WTC11 (cell line): ENCODE results near the gene AK5. TPM values are rescaled to one million over a fixed set of nuclear protein-coding genes. Genes with fewer than 3 reads are reported as not detected.
"Not testable (repeated sequence)": the region's sequence is repeated elsewhere in the genome, so short reads cannot be mapped to it uniquely, and the experiment has no call there.

Experiments
- ATAC-seq: fragments of 200-7000 bp; cut with Tn5 transposase; 2 replicates; pipeline ENCODE4 v1.10.0; 2021; ENCODE audit warnings: mild to moderate bottlenecking, moderate library complexity
- CTCF ChIA-PET: fragments of 300-600 bp; sonication (Branson Sonifier 250); formaldehyde crosslinking; loops from one replicate; lab custom pipeline; 2021; ENCODE audit warnings: antibody characterized with exemption; lab: Charles Lee
- POLR2A ChIA-PET: fragments of 350-600 bp; sonication (Branson Sonifier 250); formaldehyde crosslinking; loops from one replicate; lab custom pipeline; 2021; ENCODE audit warnings: antibody characterized with exemption; lab: Charles Lee
- DNase-seq: peaks from one replicate; pipeline ENCODE4 v3.0.0; 2021; ENCODE audit warnings: low spot score
- H3K27ac Mint-ChIP-seq: 2 replicates; pipeline ENCODE4 v1.8.0; 2021; ENCODE audit warnings: mixed read lengths
- H3K27me3 Mint-ChIP-seq: 2 replicates; pipeline ENCODE4 v1.8.0; 2021; ENCODE audit warnings: low read depth, mild to moderate bottlenecking, moderate library complexity, mixed read lengths
- H3K36me3 Mint-ChIP-seq: 2 replicates; pipeline ENCODE4 v1.8.0; 2021; ENCODE audit warnings: mixed read lengths
- H3K4me1 Mint-ChIP-seq: 2 replicates; pipeline ENCODE4 v1.8.0; 2022; ENCODE audit warnings: mixed read lengths
- H3K4me3 Mint-ChIP-seq: 2 replicates; pipeline ENCODE4 v1.8.0; 2021; ENCODE audit warnings: mild to moderate bottlenecking, moderate library complexity, mixed read lengths
- H3K9me3 Mint-ChIP-seq: 2 replicates; pipeline ENCODE4 v1.8.0; 2021; ENCODE audit warnings: mixed read lengths
- EMX1 ChIP-seq: fragments of 250-450 bp; sonication (Bioruptor Pico); IDR thresholded peaks from 2 replicates; pipeline ENCODE4 v1.8.0; 2021; ENCODE audit warnings: mild to moderate bottlenecking
- ESRRA ChIP-seq: sonication (generic); formaldehyde crosslinking; IDR thresholded peaks from 2 replicates; pipeline ENCODE4 v1.8.1; 2022; ENCODE audit warnings: mild to moderate bottlenecking, missing genetic modification reagents, borderline replicate concordance
- FOXJ3 ChIP-seq: sonication (generic); formaldehyde crosslinking; IDR thresholded peaks from 2 replicates; pipeline ENCODE4 v1.9.0; 2021; ENCODE audit warnings: missing genetic modification reagents, mild to moderate bottlenecking, borderline replicate concordance
- FOXK1 ChIP-seq: sonication (generic); formaldehyde crosslinking; IDR thresholded peaks from 2 replicates; pipeline ENCODE4 v1.8.0; 2022; ENCODE audit warnings: mild to moderate bottlenecking, moderate library complexity, missing genetic modification reagents
- GABPB1 ChIP-seq: sonication (generic); formaldehyde crosslinking; IDR thresholded peaks from 2 replicates; pipeline ENCODE4 v1.8.1; 2023; ENCODE audit warnings: mild to moderate bottlenecking, missing genetic modification reagents
- IRF1 ChIP-seq: sonication (generic); formaldehyde crosslinking; IDR thresholded peaks from 2 replicates; pipeline ENCODE4 v1.8.0; 2023; ENCODE audit warnings: missing genetic modification reagents
- IRF2 ChIP-seq: sonication (generic); formaldehyde crosslinking; IDR thresholded peaks from 2 replicates; pipeline ENCODE4 v1.8.0; 2022; ENCODE audit warnings: low read depth, missing genetic modification reagents, borderline replicate concordance
- MAX ChIP-seq: sonication (generic); formaldehyde crosslinking; IDR thresholded peaks from 2 replicates; pipeline ENCODE4 v1.8.0; 2022; ENCODE audit warnings: mild to moderate bottlenecking, missing genetic modification reagents
- MYBL2 ChIP-seq: sonication (generic); formaldehyde crosslinking; IDR thresholded peaks from 2 replicates; pipeline ENCODE4 v1.8.1; 2023; ENCODE audit warnings: mild to moderate bottlenecking, moderate library complexity, missing genetic modification reagents
- NFATC4 ChIP-seq: fragments of 250-450 bp; sonication (Bioruptor Pico); IDR thresholded peaks from 2 replicates; pipeline ENCODE4 v1.9.0; 2021; ENCODE audit warnings: mild to moderate bottlenecking
- NFYB ChIP-seq: sonication (generic); formaldehyde crosslinking; conservative IDR thresholded peaks from 2 replicates; pipeline ENCODE4 v1.8.0; 2022; ENCODE audit warnings: low read depth, missing genetic modification reagents
- OVOL2 ChIP-seq: fragments of 250-450 bp; sonication (Bioruptor Pico); IDR thresholded peaks from 2 replicates; pipeline ENCODE4 v1.9.0; 2021; ENCODE audit warnings: mild to moderate bottlenecking, borderline replicate concordance
- RELA ChIP-seq: sonication (generic); formaldehyde crosslinking; IDR thresholded peaks from 2 replicates; pipeline ENCODE4 v1.8.1; 2022; ENCODE audit warnings: missing genetic modification reagents, mild to moderate bottlenecking, borderline replicate concordance
- ZBTB21 ChIP-seq: sonication (generic); formaldehyde crosslinking; IDR thresholded peaks from 2 replicates; pipeline ENCODE4 v1.8.1; 2023; ENCODE audit warnings: mild to moderate bottlenecking, missing genetic modification reagents, borderline replicate concordance
- ZNF121 ChIP-seq: sonication (generic); formaldehyde crosslinking; IDR thresholded peaks from 2 replicates; pipeline ENCODE4 v1.8.0; 2023; ENCODE audit warnings: missing genetic modification reagents
- ZNF263 ChIP-seq: sonication (generic); formaldehyde crosslinking; IDR thresholded peaks from 2 replicates; pipeline ENCODE4 v1.8.1; 2022; ENCODE audit warnings: low read depth, mild to moderate bottlenecking, moderate library complexity, missing genetic modification reagents
- ZNF423 ChIP-seq: fragments of 250-450 bp; sonication (Bioruptor Pico); IDR thresholded peaks from 2 replicates; pipeline ENCODE4 v2.1.2; 2022; ENCODE audit warnings: mild to moderate bottlenecking, moderate library complexity
- total RNA-seq: library from RNA; stranded (reverse); gene quantifications from 3 replicates; pipeline ENCODE4 v1.2.3, GENCODE V29; 2021
- TF ChIP-seq, protein P1 (sequence below): sonication (generic); formaldehyde crosslinking; IDR thresholded peaks from 2 replicates; pipeline ENCODE4 v1.8.1; 2023; ENCODE audit warnings: mild to moderate bottlenecking, missing genetic modification reagents, borderline replicate concordance
- TF ChIP-seq, protein P2 (sequence below): fragments of 250-450 bp; sonication (Bioruptor Pico); IDR thresholded peaks from 2 replicates; pipeline ENCODE4 v2.1.2; 2022; ENCODE audit warnings: mild to moderate bottlenecking, moderate library complexity

AK5 gene
- total RNA-seq, 1 experiment from 2014 or later: 3.0 TPM

DNA sequence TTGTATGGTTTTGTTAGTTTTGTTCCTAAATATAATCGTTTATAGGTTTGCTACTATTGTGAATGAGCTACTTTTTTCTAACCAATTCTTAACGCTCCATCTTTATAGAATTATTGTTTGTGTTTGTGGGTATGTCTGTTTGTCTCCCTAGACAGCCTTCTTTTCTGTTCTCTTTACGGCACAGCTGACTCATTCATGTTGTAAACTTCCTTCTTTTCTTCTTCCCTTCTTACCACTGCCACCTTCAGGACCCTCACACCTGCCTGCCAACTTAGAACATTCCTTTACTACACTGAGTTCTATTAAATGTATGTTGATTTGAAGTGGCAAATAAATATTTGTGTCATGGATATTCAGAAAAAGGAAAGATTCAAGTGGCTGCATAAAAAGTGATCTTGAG lies 29.1 kb downstream of the AK5 start:
- no peaks in the 10 kb centered on the region for H3K27me3 Mint-ChIP-seq
- no peaks in the 10 kb centered on the region for H3K36me3 Mint-ChIP-seq
- H3K4me3 Mint-ChIP-seq: no peak overlapping the region
- no peak for DNase-seq
- H3K9me3 Mint-ChIP-seq: no peaks in the 10 kb centered on the region
- ATAC-seq: no peak
- ChIA-PET POLR2A (no interaction called here), CTCF (no interaction called here)
- H3K4me1 Mint-ChIP-seq: no peaks in the 10 kb centered on the region; the same call in 1 of the 2 replicates
- no peak overlapping the region for H3K27ac Mint-ChIP-seq
- TF ChIP-seq NFYB (CRISPR knock-in tag): no peak
- TF ChIP-seq MAX (CRISPR knock-in tag): no peak
- no peak for TF ChIP-seq ZNF121 (CRISPR knock-in tag)
- no peak for TF ChIP-seq IRF1 (CRISPR knock-in tag)
- no peak for TF ChIP-seq IRF2 (CRISPR knock-in tag)
- no peak for TF ChIP-seq FOXJ3 (CRISPR knock-in tag)
- TF ChIP-seq GABPB1 (CRISPR knock-in tag): no peak
- TF ChIP-seq FOXK1 (CRISPR knock-in tag): no peak
- TF ChIP-seq EMX1 (CRISPR knock-in tag): no peak
- TF ChIP-seq, protein P1, sequence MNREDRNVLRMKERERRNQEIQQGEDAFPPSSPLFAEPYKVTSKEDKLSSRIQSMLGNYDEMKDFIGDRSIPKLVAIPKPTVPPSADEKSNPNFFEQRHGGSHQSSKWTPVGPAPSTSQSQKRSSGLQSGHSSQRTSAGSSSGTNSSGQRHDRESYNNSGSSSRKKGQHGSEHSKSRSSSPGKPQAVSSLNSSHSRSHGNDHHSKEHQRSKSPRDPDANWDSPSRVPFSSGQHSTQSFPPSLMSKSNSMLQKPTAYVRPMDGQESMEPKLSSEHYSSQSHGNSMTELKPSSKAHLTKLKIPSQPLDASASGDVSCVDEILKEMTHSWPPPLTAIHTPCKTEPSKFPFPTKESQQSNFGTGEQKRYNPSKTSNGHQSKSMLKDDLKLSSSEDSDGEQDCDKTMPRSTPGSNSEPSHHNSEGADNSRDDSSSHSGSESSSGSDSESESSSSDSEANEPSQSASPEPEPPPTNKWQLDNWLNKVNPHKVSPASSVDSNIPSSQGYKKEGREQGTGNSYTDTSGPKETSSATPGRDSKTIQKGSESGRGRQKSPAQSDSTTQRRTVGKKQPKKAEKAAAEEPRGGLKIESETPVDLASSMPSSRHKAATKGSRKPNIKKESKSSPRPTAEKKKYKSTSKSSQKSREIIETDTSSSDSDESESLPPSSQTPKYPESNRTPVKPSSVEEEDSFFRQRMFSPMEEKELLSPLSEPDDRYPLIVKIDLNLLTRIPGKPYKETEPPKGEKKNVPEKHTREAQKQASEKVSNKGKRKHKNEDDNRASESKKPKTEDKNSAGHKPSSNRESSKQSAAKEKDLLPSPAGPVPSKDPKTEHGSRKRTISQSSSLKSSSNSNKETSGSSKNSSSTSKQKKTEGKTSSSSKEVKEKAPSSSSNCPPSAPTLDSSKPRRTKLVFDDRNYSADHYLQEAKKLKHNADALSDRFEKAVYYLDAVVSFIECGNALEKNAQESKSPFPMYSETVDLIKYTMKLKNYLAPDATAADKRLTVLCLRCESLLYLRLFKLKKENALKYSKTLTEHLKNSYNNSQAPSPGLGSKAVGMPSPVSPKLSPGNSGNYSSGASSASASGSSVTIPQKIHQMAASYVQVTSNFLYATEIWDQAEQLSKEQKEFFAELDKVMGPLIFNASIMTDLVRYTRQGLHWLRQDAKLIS (CRISPR knock-in tag): no peak

GRCh38 chr1:77312364-77312763 lies 30.5 kb downstream of the AK5 start:
- H3K27me3 Mint-ChIP-seq: not testable (repeated sequence)

DNA sequence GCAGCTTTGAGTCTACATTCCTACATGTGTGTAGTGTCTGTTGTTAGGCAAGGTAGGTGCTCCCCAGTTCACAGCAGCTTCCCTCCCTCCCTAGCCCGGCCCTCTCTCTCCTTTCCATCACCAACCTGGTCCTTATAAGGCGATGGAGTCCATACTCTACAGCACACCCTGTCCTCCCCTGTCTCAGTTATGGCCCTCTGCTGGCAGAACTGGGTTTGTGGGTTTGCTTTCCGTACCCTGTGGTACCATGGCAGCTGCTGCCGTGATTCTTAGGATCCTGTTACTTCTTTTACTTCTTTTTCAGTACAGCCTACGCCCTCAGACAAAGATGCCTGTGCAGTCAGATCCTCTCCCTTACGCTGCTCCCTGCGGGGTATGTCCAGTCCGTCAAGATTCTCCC lies 31.7 kb downstream of the AK5 start:
- ATAC-seq (peak; percentile 99), DNase-seq (peak; percentile 62)
- Mint-ChIP-seq H3K4me3 (no peak overlapping the region), H3K27me3 (no peaks in the 10 kb centered on the region), H3K4me1 (no peaks in the 10 kb centered on the region; the same call in 1 of the 2 replicates), H3K9me3 (no peaks in the 10 kb centered on the region), H3K36me3 (no peaks in the 10 kb centered on the region), H3K27ac (no peak overlapping the region)
- TF ChIP-seq ZNF263 (CRISPR knock-in tag) (peak; percentile 52; the same call in 1 of the 2 replicates), RELA (CRISPR knock-in tag) (no peak), ESRRA (CRISPR knock-in tag) (no peak), NFATC4 (no peak), EMX1 (CRISPR knock-in tag) (no peak), ZNF423 (no peak)
- POLR2A ChIA-PET: no interaction called here
- CTCF ChIA-PET: interaction anchor here (0.6 to 1.9 kb wide), 10 partner anchors 9 to 569 kb away, joined by 3 to 7 read pairs (median 4); partner anchors contain the start of gene AK5

More at GRCh38 chr1:77312364-77312763, 30.5 kb downstream of the AK5 start:
- H3K36me3 Mint-ChIP-seq, POLR2A ChIA-PET, ATAC-seq, H3K4me1 Mint-ChIP-seq, H3K4me3 Mint-ChIP-seq, H3K9me3 Mint-ChIP-seq, DNase-seq, H3K27ac Mint-ChIP-seq: not testable (repeated sequence)
- CTCF ChIA-PET: interaction anchor here (1.9 kb wide), 1 partner anchor 31 kb away, joined by 4 read pairs; the partner anchor contains the start of gene AK5

- Mint-ChIP-seq H3K36me3 (no peaks in the 10 kb centered on the region), H3K4me3 (no peak overlapping the region), H3K4me1 (no peaks in the 10 kb centered on the region; the same call in 1 of the 2 replicates), H3K9me3 (no peaks in the 10 kb centered on the region), H3K27me3 (no peaks in the 10 kb centered on the region), H3K27ac (no peak overlapping the region)
- CTCF ChIA-PET: no interaction called here
- DNase-seq (no peak), ATAC-seq (no peak)
- POLR2A ChIA-PET: no interaction called here
- TF ChIP-seq MYBL2 (CRISPR knock-in tag): no peak
- TF ChIP-seq GABPB1 (CRISPR knock-in tag): no peak
- TF ChIP-seq, protein P2, sequence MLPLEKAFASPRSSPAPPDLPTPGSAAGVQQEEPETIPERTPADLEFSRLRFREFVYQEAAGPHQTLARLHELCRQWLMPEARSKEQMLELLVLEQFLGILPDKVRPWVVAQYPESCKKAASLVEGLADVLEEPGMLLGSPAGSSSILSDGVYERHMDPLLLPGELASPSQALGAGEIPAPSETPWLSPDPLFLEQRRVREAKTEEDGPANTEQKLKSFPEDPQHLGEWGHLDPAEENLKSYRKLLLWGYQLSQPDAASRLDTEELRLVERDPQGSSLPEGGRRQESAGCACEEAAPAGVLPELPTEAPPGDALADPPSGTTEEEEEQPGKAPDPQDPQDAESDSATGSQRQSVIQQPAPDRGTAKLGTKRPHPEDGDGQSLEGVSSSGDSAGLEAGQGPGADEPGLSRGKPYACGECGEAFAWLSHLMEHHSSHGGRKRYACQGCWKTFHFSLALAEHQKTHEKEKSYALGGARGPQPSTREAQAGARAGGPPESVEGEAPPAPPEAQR (CRISPR knock-in tag): no peak
- no peak for TF ChIP-seq ZNF121 (CRISPR knock-in tag)
- TF ChIP-seq ZBTB21 (CRISPR knock-in tag): no peak
- TF ChIP-seq ZNF423: no peak
- TF ChIP-seq FOXJ3 (CRISPR knock-in tag): no peak
- no peak for TF ChIP-seq IRF1 (CRISPR knock-in tag)
- no peak for TF ChIP-seq OVOL2 (CRISPR knock-in tag)
Measured at GRCh38 chr1:77316006-77316405, 34.2 kb downstream of the AK5 start.
